H1 (cell line): Measurements from ENCODE around the gene DIAPH2. TPM values are rescaled to one million over a fixed set of nuclear protein-coding genes. Genes with fewer than 3 reads are reported as not detected.

Experiments used
- CEBPB ChIP-seq: IDR thresholded peaks from 2 replicates; pipeline ENCODE4 v1.6.1; 2012; ENCODE audit warnings: low read depth, low read length
- FOSL1 ChIP-seq: IDR thresholded peaks from 2 replicates; pipeline ENCODE4 v1.6.1; 2011; ENCODE audit warnings: mild to moderate bottlenecking, low read depth, low read length, moderate library complexity; ENCODE audit not compliant: insufficient read depth
- RXRA ChIP-seq: IDR thresholded peaks from 2 replicates; pipeline ENCODE4 v1.6.1; 2011; ENCODE audit warnings: low read depth, mild to moderate bottlenecking, low read length, moderate library complexity; ENCODE audit not compliant: insufficient read depth
- SP2 ChIP-seq: IDR thresholded peaks from 2 replicates; pipeline ENCODE4 v1.6.1; 2012; ENCODE audit warnings: mild to moderate bottlenecking, low read length, inconsistent platforms
- polyA plus RNA-seq, 7 experiments: library from polyadenylated mRNA; depleted of rRNA in 3 of 7; stranded (reverse) in 5 of 7; unstranded in 2 of 7; fragments of >200 nt in 5 of 7; fragments of 200-250 nt in 2 of 7; gene quantifications; 1 replicate in 5 of 7; 2 replicates in 1 of 7; 4 replicates in 1 of 7; pipeline versions ENCODE4 v1.2.1 to v1.2.3, GENCODE V29; 2011 to 2013; ENCODE audit warnings: missing spikeins in 2 of 7, mixed read lengths in 2 of 7
- total RNA-seq: library from RNA; stranded (reverse); fragmentation: NEBNext Ultra II Directional; extraction: Animal tissue kit (Norgen Biotek cat#: 25700); gene quantifications from 2 replicates; pipeline ENCODE4 v1.2.1, GENCODE V29; 2021
- TF ChIP-seq, protein P1 (sequence below): fragments of 300-600 bp; sonication (generic); IDR thresholded peaks from 2 replicates; pipeline ENCODE4 v1.7.1; 2012; ENCODE audit warnings: low read length, moderate library complexity, mild to moderate bottlenecking, inconsistent platforms; ENCODE audit not compliant: insufficient replicate concordance

The DIAPH2 gene
- total and polyA plus RNA-seq, 2 of the 8 experiments (the other 6 are each of a cell fraction or from before 2014, with no cell fraction given): 4.4 to 24.3 TPM

GRCh38 chrX:96682516-96682915, 2.1 kb upstream of the DIAPH2 start (continued):
- TF ChIP-seq, protein P1, sequence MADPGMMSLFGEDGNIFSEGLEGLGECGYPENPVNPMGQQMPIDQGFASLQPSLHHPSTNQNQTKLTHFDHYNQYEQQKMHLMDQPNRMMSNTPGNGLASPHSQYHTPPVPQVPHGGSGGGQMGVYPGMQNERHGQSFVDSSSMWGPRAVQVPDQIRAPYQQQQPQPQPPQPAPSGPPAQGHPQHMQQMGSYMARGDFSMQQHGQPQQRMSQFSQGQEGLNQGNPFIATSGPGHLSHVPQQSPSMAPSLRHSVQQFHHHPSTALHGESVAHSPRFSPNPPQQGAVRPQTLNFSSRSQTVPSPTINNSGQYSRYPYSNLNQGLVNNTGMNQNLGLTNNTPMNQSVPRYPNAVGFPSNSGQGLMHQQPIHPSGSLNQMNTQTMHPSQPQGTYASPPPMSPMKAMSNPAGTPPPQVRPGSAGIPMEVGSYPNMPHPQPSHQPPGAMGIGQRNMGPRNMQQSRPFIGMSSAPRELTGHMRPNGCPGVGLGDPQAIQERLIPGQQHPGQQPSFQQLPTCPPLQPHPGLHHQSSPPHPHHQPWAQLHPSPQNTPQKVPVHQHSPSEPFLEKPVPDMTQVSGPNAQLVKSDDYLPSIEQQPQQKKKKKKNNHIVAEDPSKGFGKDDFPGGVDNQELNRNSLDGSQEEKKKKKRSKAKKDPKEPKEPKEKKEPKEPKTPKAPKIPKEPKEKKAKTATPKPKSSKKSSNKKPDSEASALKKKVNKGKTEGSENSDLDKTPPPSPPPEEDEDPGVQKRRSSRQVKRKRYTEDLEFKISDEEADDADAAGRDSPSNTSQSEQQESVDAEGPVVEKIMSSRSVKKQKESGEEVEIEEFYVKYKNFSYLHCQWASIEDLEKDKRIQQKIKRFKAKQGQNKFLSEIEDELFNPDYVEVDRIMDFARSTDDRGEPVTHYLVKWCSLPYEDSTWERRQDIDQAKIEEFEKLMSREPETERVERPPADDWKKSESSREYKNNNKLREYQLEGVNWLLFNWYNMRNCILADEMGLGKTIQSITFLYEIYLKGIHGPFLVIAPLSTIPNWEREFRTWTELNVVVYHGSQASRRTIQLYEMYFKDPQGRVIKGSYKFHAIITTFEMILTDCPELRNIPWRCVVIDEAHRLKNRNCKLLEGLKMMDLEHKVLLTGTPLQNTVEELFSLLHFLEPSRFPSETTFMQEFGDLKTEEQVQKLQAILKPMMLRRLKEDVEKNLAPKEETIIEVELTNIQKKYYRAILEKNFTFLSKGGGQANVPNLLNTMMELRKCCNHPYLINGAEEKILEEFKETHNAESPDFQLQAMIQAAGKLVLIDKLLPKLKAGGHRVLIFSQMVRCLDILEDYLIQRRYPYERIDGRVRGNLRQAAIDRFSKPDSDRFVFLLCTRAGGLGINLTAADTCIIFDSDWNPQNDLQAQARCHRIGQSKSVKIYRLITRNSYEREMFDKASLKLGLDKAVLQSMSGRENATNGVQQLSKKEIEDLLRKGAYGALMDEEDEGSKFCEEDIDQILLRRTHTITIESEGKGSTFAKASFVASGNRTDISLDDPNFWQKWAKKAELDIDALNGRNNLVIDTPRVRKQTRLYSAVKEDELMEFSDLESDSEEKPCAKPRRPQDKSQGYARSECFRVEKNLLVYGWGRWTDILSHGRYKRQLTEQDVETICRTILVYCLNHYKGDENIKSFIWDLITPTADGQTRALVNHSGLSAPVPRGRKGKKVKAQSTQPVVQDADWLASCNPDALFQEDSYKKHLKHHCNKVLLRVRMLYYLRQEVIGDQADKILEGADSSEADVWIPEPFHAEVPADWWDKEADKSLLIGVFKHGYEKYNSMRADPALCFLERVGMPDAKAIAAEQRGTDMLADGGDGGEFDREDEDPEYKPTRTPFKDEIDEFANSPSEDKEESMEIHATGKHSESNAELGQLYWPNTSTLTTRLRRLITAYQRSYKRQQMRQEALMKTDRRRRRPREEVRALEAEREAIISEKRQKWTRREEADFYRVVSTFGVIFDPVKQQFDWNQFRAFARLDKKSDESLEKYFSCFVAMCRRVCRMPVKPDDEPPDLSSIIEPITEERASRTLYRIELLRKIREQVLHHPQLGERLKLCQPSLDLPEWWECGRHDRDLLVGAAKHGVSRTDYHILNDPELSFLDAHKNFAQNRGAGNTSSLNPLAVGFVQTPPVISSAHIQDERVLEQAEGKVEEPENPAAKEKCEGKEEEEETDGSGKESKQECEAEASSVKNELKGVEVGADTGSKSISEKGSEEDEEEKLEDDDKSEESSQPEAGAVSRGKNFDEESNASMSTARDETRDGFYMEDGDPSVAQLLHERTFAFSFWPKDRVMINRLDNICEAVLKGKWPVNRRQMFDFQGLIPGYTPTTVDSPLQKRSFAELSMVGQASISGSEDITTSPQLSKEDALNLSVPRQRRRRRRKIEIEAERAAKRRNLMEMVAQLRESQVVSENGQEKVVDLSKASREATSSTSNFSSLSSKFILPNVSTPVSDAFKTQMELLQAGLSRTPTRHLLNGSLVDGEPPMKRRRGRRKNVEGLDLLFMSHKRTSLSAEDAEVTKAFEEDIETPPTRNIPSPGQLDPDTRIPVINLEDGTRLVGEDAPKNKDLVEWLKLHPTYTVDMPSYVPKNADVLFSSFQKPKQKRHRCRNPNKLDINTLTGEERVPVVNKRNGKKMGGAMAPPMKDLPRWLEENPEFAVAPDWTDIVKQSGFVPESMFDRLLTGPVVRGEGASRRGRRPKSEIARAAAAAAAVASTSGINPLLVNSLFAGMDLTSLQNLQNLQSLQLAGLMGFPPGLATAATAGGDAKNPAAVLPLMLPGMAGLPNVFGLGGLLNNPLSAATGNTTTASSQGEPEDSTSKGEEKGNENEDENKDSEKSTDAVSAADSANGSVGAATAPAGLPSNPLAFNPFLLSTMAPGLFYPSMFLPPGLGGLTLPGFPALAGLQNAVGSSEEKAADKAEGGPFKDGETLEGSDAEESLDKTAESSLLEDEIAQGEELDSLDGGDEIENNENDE: no peak
- no peak for TF ChIP-seq CEBPB
- TF ChIP-seq SP2: no peak
- no peak for TF ChIP-seq FOSL1
- TF ChIP-seq RXRA: no peak
- TF ChIP-seq, all 59 proteins: peak for 0
